ENCODE results near the gene CTBP2.

Gene CTBP2

GRCh38 chr10:125002423-125003145 is 157.8 kb downstream of the CTBP2 start:
- DNase-seq (ENCODE audit: low read depth), result no peak
- no peaks in the 10 kb centered on the region for H3K27me3 ChIP-seq (replicated peaks; ENCODE audit: control insufficient read depth, insufficient read depth, low read length)
- H3K9me3 ChIP-seq (ENCODE audit: control insufficient read depth, low read length), result no peaks in the 10 kb centered on the region
- H3K36me3 ChIP-seq (ENCODE audit: control insufficient read depth, insufficient read depth, low read length, severe bottlenecking), result peaks cover 17% of the 10 kb centered on the region
- H3K4me3 ChIP-seq (ENCODE audit: low read length), result no peak overlapping the region
- no peak overlapping the region for H3K9ac ChIP-seq (ENCODE audit: low read length)
- H3K4me1 ChIP-seq (ENCODE audit: control insufficient read depth, insufficient read depth, low read length), result peaks cover 23% of the 10 kb centered on the region

GRCh38 chr10:125002047-125002422 is 158.3 kb downstream of the CTBP2 start:
- no peak for DNase-seq (ENCODE audit: low read depth)
- Histone ChIP-seq H3K36me3 (ENCODE audit: control insufficient read depth, insufficient read depth, low read length, severe bottlenecking) (peaks cover 19% of the 10 kb centered on the region), H3K9me3 (ENCODE audit: control insufficient read depth, low read length) (no peaks in the 10 kb centered on the region), H3K4me1 (ENCODE audit: control insufficient read depth, insufficient read depth, low read length) (peaks cover 23% of the 10 kb centered on the region), H3K4me3 (ENCODE audit: low read length) (no peak overlapping the region), H3K27me3 (replicated peaks; ENCODE audit: control insufficient read depth, insufficient read depth, low read length) (no peaks in the 10 kb centered on the region), H3K9ac (ENCODE audit: low read length) (no peak overlapping the region)

- Histone ChIP-seq H3K4me1 (ENCODE audit: control insufficient read depth, insufficient read depth, low read length) (peaks cover 17% of the 10 kb centered on the region), H3K9me3 (ENCODE audit: control insufficient read depth, low read length) (no peaks in the 10 kb centered on the region), H3K27me3 (replicated peaks; ENCODE audit: control insufficient read depth, insufficient read depth, low read length) (no peaks in the 10 kb centered on the region), H3K4me3 (ENCODE audit: low read length) (no peak overlapping the region), H3K36me3 (ENCODE audit: control insufficient read depth, insufficient read depth, low read length, severe bottlenecking) (peaks cover 23% of the 10 kb centered on the region), H3K9ac (ENCODE audit: low read length) (no peak overlapping the region)
- DNase-seq (ENCODE audit: low read depth), result no peak
These were observed 158.9 kb downstream of the CTBP2 start for GRCh38 chr10:125001313-125002046.

- H3K9ac ChIP-seq (ENCODE audit: low read length), result peak overlapping the region; percentile 13
- peaks cover 15% of the 10 kb centered on the region for H3K4me1 ChIP-seq (ENCODE audit: control insufficient read depth, insufficient read depth, low read length)
- DNase-seq (ENCODE audit: low read depth), result no peak
- no peak overlapping the region for H3K4me3 ChIP-seq (ENCODE audit: low read length)
- peaks cover 29% of the 10 kb centered on the region for H3K36me3 ChIP-seq (ENCODE audit: control insufficient read depth, insufficient read depth, low read length, severe bottlenecking)
- no peaks in the 10 kb centered on the region for H3K27me3 ChIP-seq (replicated peaks; ENCODE audit: control insufficient read depth, insufficient read depth, low read length)
- H3K9me3 ChIP-seq (ENCODE audit: control insufficient read depth, low read length), result no peaks in the 10 kb centered on the region
These were observed 159.7 kb downstream of the CTBP2 start for GRCh38 chr10:125000366-125001312.

- Histone ChIP-seq H3K9me3 (ENCODE audit: control insufficient read depth, low read length) (no peaks in the 10 kb centered on the region), H3K27me3 (replicated peaks; ENCODE audit: control insufficient read depth, insufficient read depth, low read length) (no peaks in the 10 kb centered on the region), H3K36me3 (ENCODE audit: control insufficient read depth, insufficient read depth, low read length, severe bottlenecking) (peaks cover 27% of the 10 kb centered on the region), H3K4me3 (ENCODE audit: low read length) (no peak overlapping the region), H3K4me1 (ENCODE audit: control insufficient read depth, insufficient read depth, low read length) (peaks cover 15% of the 10 kb centered on the region), H3K9ac (ENCODE audit: low read length) (peak overlapping the region; percentile 13)
- DNase-seq (ENCODE audit: low read depth), result peak; percentile 72
These were observed 160.7 kb downstream of the CTBP2 start for GRCh38 chr10:124999433-125000365.

- H3K27me3 ChIP-seq (replicated peaks; ENCODE audit: control insufficient read depth, insufficient read depth, low read length), result no peaks in the 10 kb centered on the region
- peaks cover 36% of the 10 kb centered on the region for H3K36me3 ChIP-seq (ENCODE audit: control insufficient read depth, insufficient read depth, low read length, severe bottlenecking)
- DNase-seq (ENCODE audit: low read depth), result no peak
- no peak overlapping the region for H3K4me3 ChIP-seq (ENCODE audit: low read length)
- no peaks in the 10 kb centered on the region for H3K9me3 ChIP-seq (ENCODE audit: control insufficient read depth, low read length)
- H3K4me1 ChIP-seq (ENCODE audit: control insufficient read depth, insufficient read depth, low read length), result peaks cover 15% of the 10 kb centered on the region
- no peak overlapping the region for H3K9ac ChIP-seq (ENCODE audit: low read length)
These were observed 161.6 kb downstream of the CTBP2 start for GRCh38 chr10:124998624-124999291.

- Histone ChIP-seq H3K9ac (ENCODE audit: low read length) (no peak overlapping the region), H3K4me3 (ENCODE audit: low read length) (no peak overlapping the region), H3K9me3 (ENCODE audit: control insufficient read depth, low read length) (no peaks in the 10 kb centered on the region), H3K27me3 (replicated peaks; ENCODE audit: control insufficient read depth, insufficient read depth, low read length) (no peaks in the 10 kb centered on the region), H3K36me3 (ENCODE audit: control insufficient read depth, insufficient read depth, low read length, severe bottlenecking) (peaks cover 43% of the 10 kb centered on the region), H3K4me1 (ENCODE audit: control insufficient read depth, insufficient read depth, low read length) (peaks cover 15% of the 10 kb centered on the region)
- DNase-seq (ENCODE audit: low read depth), result no peak
These were observed 162.4 kb downstream of the CTBP2 start for GRCh38 chr10:124997771-124998623.

GRCh38 chr10:124997306-124997705 is 163.1 kb downstream of the CTBP2 start:
- Histone ChIP-seq H3K9me3 (ENCODE audit: control insufficient read depth, low read length) (no peaks in the 10 kb centered on the region), H3K27me3 (replicated peaks; ENCODE audit: control insufficient read depth, insufficient read depth, low read length) (no peaks in the 10 kb centered on the region), H3K4me3 (ENCODE audit: low read length) (no peak overlapping the region), H3K9ac (ENCODE audit: low read length) (no peak overlapping the region), H3K36me3 (ENCODE audit: control insufficient read depth, insufficient read depth, low read length, severe bottlenecking) (peaks cover 43% of the 10 kb centered on the region), H3K4me1 (ENCODE audit: control insufficient read depth, insufficient read depth, low read length) (peaks cover 15% of the 10 kb centered on the region)
- no peak for DNase-seq (ENCODE audit: low read depth)

GRCh38 chr10:124996854-124997215 is 163.5 kb downstream of the CTBP2 start:
- Histone ChIP-seq H3K4me3 (ENCODE audit: low read length) (no peak overlapping the region), H3K9me3 (ENCODE audit: control insufficient read depth, low read length) (no peaks in the 10 kb centered on the region), H3K4me1 (ENCODE audit: control insufficient read depth, insufficient read depth, low read length) (peaks cover 15% of the 10 kb centered on the region), H3K27me3 (replicated peaks; ENCODE audit: control insufficient read depth, insufficient read depth, low read length) (no peaks in the 10 kb centered on the region), H3K36me3 (ENCODE audit: control insufficient read depth, insufficient read depth, low read length, severe bottlenecking) (peaks cover 46% of the 10 kb centered on the region), H3K9ac (ENCODE audit: low read length) (no peak overlapping the region)
- no peak for DNase-seq (ENCODE audit: low read depth)

All from adipocyte (in vitro differentiated cells).